ENCODE measurements around the gene VSIG10L2.

Gene VSIG10L2

DNA sequence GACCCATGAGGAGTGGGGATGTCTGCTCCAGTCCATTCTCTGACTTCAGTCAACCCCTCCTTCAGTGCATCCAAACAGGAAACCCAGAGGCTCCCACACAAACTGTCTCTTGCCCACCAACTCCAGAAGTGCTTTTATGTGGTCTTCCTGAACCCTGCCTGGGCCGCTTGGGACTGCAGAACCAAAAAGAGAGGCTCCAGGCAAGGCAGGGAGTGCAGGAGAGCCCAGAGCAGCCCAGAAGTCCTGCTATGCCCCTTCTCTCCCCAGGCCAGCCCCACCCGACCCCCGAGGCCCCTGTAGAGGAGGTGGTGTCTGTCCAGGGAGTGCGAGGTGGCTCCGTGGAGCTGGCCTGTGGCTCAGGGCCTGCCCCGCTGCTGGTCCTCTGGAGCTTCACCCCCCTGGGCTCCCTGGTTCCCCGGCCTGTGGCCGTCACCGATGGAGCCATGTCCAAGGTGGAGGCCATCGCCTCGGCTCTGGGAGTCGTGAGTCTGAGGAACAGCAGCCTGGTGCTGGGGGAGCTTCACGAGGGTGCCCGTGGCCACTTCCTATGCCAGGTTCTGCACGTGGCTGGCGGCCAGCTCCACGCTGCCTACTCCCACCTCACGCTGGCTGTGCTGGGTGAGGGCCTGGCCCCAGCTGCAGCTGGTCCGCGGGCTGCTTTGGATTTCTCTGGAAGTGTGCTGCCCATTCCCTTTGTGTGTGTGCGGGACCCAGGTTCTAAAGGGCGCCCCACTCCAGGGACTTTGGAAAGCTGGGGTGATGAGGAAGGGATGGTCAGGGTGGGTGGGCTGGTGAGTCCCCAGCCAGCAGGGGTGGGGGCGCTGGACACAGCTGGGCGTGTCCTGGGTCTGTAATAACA lies 1.8 kb downstream of the VSIG10L2 start:
- no peak overlapping the region for H3K4me3 ChIP-seq (ENCODE audit: low read depth, low read length)
- TF ChIP-seq, protein P1, sequence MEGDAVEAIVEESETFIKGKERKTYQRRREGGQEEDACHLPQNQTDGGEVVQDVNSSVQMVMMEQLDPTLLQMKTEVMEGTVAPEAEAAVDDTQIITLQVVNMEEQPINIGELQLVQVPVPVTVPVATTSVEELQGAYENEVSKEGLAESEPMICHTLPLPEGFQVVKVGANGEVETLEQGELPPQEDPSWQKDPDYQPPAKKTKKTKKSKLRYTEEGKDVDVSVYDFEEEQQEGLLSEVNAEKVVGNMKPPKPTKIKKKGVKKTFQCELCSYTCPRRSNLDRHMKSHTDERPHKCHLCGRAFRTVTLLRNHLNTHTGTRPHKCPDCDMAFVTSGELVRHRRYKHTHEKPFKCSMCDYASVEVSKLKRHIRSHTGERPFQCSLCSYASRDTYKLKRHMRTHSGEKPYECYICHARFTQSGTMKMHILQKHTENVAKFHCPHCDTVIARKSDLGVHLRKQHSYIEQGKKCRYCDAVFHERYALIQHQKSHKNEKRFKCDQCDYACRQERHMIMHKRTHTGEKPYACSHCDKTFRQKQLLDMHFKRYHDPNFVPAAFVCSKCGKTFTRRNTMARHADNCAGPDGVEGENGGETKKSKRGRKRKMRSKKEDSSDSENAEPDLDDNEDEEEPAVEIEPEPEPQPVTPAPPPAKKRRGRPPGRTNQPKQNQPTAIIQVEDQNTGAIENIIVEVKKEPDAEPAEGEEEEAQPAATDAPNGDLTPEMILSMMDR (IDR thresholded peaks at IDR 0.05; ENCODE audit: insufficient read depth, low read depth, low read length, missing control alignments) = no peak
- DNase-seq (ENCODE audit: low read depth) = no peak

- no peak overlapping the region for H3K4me3 ChIP-seq (ENCODE audit: low read depth, low read length)
- TF ChIP-seq, protein P1 (IDR thresholded peaks at IDR 0.05; ENCODE audit: insufficient read depth, low read depth, low read length, missing control alignments) = no peak
- DNase-seq (ENCODE audit: low read depth) = no peak
Measured at GRCh38 chr11:125948278-125949051, 2.6 kb downstream of the VSIG10L2 start.

DNA sequence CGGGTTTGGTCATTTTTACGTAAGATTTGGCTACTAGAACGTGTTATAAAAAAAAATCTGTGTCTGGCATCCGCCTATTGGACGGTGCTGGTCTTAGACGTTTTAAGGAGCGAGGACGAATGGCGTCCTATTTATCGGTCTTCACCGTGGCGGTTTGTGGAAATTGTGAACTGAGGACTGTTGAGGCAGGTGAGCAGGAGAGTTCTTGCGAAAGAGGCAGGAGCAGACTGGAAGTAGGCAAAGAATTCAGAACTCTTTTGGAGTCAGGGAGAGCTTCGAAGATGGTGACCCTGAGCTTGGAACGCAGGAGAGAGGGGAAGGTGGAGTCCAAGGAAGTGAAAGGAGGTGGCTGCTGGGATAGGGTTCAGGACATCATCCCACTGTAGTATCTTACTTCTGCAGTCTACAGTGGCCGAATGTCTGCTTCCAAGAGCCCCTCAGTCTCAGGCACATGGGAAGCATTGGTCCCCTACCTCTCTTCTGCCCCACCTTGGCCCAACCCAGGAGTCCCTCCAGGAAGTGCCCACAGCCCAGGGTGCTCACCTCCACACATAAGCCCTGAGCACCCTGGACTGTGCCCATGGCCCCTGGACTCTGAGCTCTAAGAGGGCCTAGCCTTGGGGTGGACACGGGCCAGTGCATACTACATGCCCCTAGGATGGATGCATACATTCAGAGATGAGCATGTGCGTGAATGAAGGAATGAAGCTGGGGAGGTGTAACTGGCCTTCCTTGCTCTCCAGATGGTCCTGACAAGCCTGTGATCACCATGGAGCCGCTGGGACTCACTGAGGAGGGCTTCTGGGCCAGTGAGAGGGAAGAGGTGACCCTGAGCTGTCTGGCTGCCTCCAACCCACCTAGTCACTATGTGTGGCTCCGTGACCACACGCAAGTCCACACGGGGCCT lies 3.7 kb downstream of the VSIG10L2 start:
- no peak overlapping the region for H3K4me3 ChIP-seq (ENCODE audit: low read depth, low read length)
- DNase-seq (ENCODE audit: low read depth) = no peak
- TF ChIP-seq, protein P1 (IDR thresholded peaks at IDR 0.05; ENCODE audit: insufficient read depth, low read depth, low read length, missing control alignments) = no peak

DNA sequence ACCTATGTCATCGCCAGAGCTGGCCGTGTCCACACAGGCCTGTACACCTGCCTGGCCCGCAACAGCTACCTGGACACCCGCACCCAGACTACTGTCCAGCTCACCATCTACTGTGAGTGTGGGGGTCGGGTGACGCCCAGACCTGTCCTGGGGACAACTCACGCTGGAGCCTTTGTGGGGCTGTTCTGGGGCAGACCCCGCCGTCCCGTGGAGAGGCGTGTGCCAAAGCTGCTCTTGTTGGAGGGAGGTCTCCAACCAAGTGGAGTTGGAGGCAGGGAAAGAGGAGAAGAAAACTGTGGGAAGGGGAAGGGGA lies 4.3 kb downstream of the VSIG10L2 start:
- TF ChIP-seq, protein P1 (IDR thresholded peaks at IDR 0.05; ENCODE audit: insufficient read depth, low read depth, low read length, missing control alignments) = no peak
- DNase-seq (ENCODE audit: low read depth) = no peak
- no peak overlapping the region for H3K4me3 ChIP-seq (ENCODE audit: low read depth, low read length)

- no peak overlapping the region for H3K4me3 ChIP-seq (ENCODE audit: low read depth, low read length)
- no peak for DNase-seq (ENCODE audit: low read depth)
- TF ChIP-seq, protein P1 (IDR thresholded peaks at IDR 0.05; ENCODE audit: insufficient read depth, low read depth, low read length, missing control alignments) = no peak
Measured at GRCh38 chr11:125950696-125951651, 5.1 kb downstream of the VSIG10L2 start.

DNA sequence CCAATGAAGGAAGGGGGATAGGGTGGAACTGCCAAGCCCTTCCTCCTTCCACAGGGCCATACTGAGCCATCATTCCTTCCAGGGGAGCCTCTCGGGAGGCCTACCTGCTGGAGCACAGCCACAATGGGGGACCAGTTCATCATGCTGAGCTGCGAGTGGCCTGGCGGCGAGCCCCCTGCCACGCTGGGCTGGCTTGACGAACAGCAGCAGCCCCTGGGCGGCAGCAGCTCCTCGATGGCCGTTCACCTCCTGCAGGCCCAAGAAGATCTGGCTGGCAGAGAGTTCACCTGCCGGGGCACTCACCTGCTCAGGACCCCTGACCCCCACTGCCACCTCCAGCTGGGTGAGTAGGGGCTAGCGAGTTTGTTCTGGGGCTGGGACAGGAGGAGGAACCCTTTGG lies 5.9 kb downstream of the VSIG10L2 start:
- TF ChIP-seq, protein P1 (IDR thresholded peaks at IDR 0.05; ENCODE audit: insufficient read depth, low read depth, low read length, missing control alignments) = no peak
- no peak for DNase-seq (ENCODE audit: low read depth)
- H3K4me3 ChIP-seq (ENCODE audit: low read depth, low read length) = no peak overlapping the region

Measured in GM12865 (cell line).